Measurements from ENCODE around the gene SMURF1.

- no peak for TF ChIP-seq CTCF (conservative IDR thresholded peaks at IDR 0.05; ENCODE audit: low read depth, low read length)
- TF ChIP-seq EZH2phosphoT487 (IDR thresholded peaks at IDR 0.05; ENCODE audit: borderline replicate concordance, low read length), result no peak
- TF ChIP-seq EZH2 (IDR thresholded peaks at IDR 0.05; ENCODE audit: low read length, unreplicated experiment), result no peak
Measured at GRCh38 chr7:99106821-99107241, 37.1 kb downstream of the SMURF1 start.

Measured in PC-3 (cell line).